WTC11 (cell line): Measurements from ENCODE around the gene UQCRHL. TPM values are rescaled to one million over a fixed set of nuclear protein-coding genes. Genes with fewer than 3 reads are reported as not detected.

ENCODE experiments used
- ATAC-seq: fragments of 200-7000 bp; cut with Tn5 transposase; 2 replicates; pipeline ENCODE4 v1.10.0; 2021; ENCODE audit warnings: mild to moderate bottlenecking, moderate library complexity
- CTCF ChIA-PET: fragments of 300-600 bp; sonication (Branson Sonifier 250); formaldehyde crosslinking; loops from one replicate; lab custom pipeline; 2021; ENCODE audit warnings: antibody characterized with exemption; lab: Charles Lee
- POLR2A ChIA-PET: fragments of 350-600 bp; sonication (Branson Sonifier 250); formaldehyde crosslinking; loops from one replicate; lab custom pipeline; 2021; ENCODE audit warnings: antibody characterized with exemption; lab: Charles Lee
- DNase-seq: peaks from one replicate; pipeline ENCODE4 v3.0.0; 2021; ENCODE audit warnings: low spot score
- H3K27ac Mint-ChIP-seq: 2 replicates; pipeline ENCODE4 v1.8.0; 2021; ENCODE audit warnings: mixed read lengths
- H3K27me3 Mint-ChIP-seq: 2 replicates; pipeline ENCODE4 v1.8.0; 2021; ENCODE audit warnings: low read depth, mild to moderate bottlenecking, moderate library complexity, mixed read lengths
- H3K36me3 Mint-ChIP-seq: 2 replicates; pipeline ENCODE4 v1.8.0; 2021; ENCODE audit warnings: mixed read lengths
- H3K4me1 Mint-ChIP-seq: 2 replicates; pipeline ENCODE4 v1.8.0; 2022; ENCODE audit warnings: mixed read lengths
- H3K4me3 Mint-ChIP-seq: 2 replicates; pipeline ENCODE4 v1.8.0; 2021; ENCODE audit warnings: mild to moderate bottlenecking, moderate library complexity, mixed read lengths
- H3K9me3 Mint-ChIP-seq: 2 replicates; pipeline ENCODE4 v1.8.0; 2021; ENCODE audit warnings: mixed read lengths
- EMX1 ChIP-seq: fragments of 250-450 bp; sonication (Bioruptor Pico); IDR thresholded peaks from 2 replicates; pipeline ENCODE4 v1.8.0; 2021; ENCODE audit warnings: mild to moderate bottlenecking
- ESRRA ChIP-seq: sonication (generic); formaldehyde crosslinking; IDR thresholded peaks from 2 replicates; pipeline ENCODE4 v1.8.1; 2022; ENCODE audit warnings: mild to moderate bottlenecking, missing genetic modification reagents, borderline replicate concordance
- ETV6 ChIP-seq: sonication (generic); formaldehyde crosslinking; IDR thresholded peaks from 2 replicates; pipeline ENCODE4 v1.8.1; 2022; ENCODE audit warnings: mild to moderate bottlenecking, missing genetic modification reagents
- GABPB1 ChIP-seq: sonication (generic); formaldehyde crosslinking; IDR thresholded peaks from 2 replicates; pipeline ENCODE4 v1.8.1; 2023; ENCODE audit warnings: mild to moderate bottlenecking, missing genetic modification reagents
- GTF2I ChIP-seq: fragments of 250-450 bp; sonication (Bioruptor Pico); conservative IDR thresholded peaks from 2 replicates; pipeline ENCODE4 v1.4.0; 2021; ENCODE audit warnings: mild to moderate bottlenecking
- MYBL2 ChIP-seq: sonication (generic); formaldehyde crosslinking; IDR thresholded peaks from 2 replicates; pipeline ENCODE4 v1.8.1; 2023; ENCODE audit warnings: mild to moderate bottlenecking, moderate library complexity, missing genetic modification reagents
- SMAD3 ChIP-seq: sonication (generic); formaldehyde crosslinking; IDR thresholded peaks from 2 replicates; pipeline ENCODE4 v1.8.0; 2022; ENCODE audit warnings: missing genetic modification reagents, mild to moderate bottlenecking, borderline replicate concordance
- TEAD4 ChIP-seq: sonication (generic); formaldehyde crosslinking; IDR thresholded peaks from 2 replicates; pipeline ENCODE4 v1.8.0; 2022; ENCODE audit warnings: mild to moderate bottlenecking, missing genetic modification reagents
- TP53 ChIP-seq: sonication (generic); formaldehyde crosslinking; IDR thresholded peaks from 2 replicates; pipeline ENCODE4 v1.8.1; 2023; ENCODE audit warnings: mild to moderate bottlenecking, missing genetic modification reagents
- ZNF138 ChIP-seq: sonication (generic); formaldehyde crosslinking; conservative IDR thresholded peaks from 2 replicates; pipeline ENCODE4 v1.8.1; 2022; ENCODE audit warnings: mild to moderate bottlenecking, moderate library complexity, missing genetic modification reagents
- ZNF219 ChIP-seq: sonication (generic); formaldehyde crosslinking; IDR thresholded peaks from 2 replicates; pipeline ENCODE4 v1.8.0; 2023; ENCODE audit warnings: missing genetic modification reagents, mild to moderate bottlenecking, borderline replicate concordance
- ZNF263 ChIP-seq: sonication (generic); formaldehyde crosslinking; IDR thresholded peaks from 2 replicates; pipeline ENCODE4 v1.8.1; 2022; ENCODE audit warnings: low read depth, mild to moderate bottlenecking, moderate library complexity, missing genetic modification reagents
- ZNF671 ChIP-seq: fragments of 250-450 bp; sonication (Bioruptor Pico); IDR thresholded peaks from 2 replicates; pipeline ENCODE4 v1.8.0; 2021; ENCODE audit warnings: mild to moderate bottlenecking
- total RNA-seq: library from RNA; stranded (reverse); gene quantifications from 3 replicates; pipeline ENCODE4 v1.2.3, GENCODE V29; 2021
- TF ChIP-seq, protein P1 (sequence below): fragments of 250-450 bp; sonication (Bioruptor Pico); IDR thresholded peaks from 2 replicates; pipeline ENCODE4 v1.9.0; 2021; ENCODE audit warnings: moderate library complexity, mild to moderate bottlenecking, inconsistent platforms, borderline replicate concordance
- TF ChIP-seq, protein P2 (sequence below): fragments of 250-450 bp; sonication (Bioruptor Pico); IDR thresholded peaks from 2 replicates; pipeline ENCODE4 v1.9.0; 2021; ENCODE audit warnings: mild to moderate bottlenecking
- TF ChIP-seq, protein P3 (sequence below): sonication (generic); formaldehyde crosslinking; IDR thresholded peaks from 2 replicates; pipeline ENCODE4 v1.8.1; 2023; ENCODE audit warnings: mild to moderate bottlenecking, missing genetic modification reagents, moderate library complexity
- TF ChIP-seq, protein P4 (sequence below): fragments of 200-600 bp; IDR thresholded peaks from 2 replicates; pipeline ENCODE4 v1.8.0; 2022; ENCODE audit warnings: antibody characterized with exemption
- TF ChIP-seq, protein P5 (sequence below): sonication (generic); formaldehyde crosslinking; IDR thresholded peaks from 2 replicates; pipeline ENCODE4 v1.8.1; 2023; ENCODE audit warnings: mild to moderate bottlenecking, missing genetic modification reagents
- TF ChIP-seq, protein P6 (sequence below): fragments of 250-450 bp; sonication (Bioruptor Pico); IDR thresholded peaks from 2 replicates; pipeline ENCODE4 v2.1.2; 2022; ENCODE audit warnings: mild to moderate bottlenecking, moderate library complexity
- TF ChIP-seq, protein P7 (sequence below): sonication (generic); formaldehyde crosslinking; conservative IDR thresholded peaks from 2 replicates; pipeline ENCODE4 v1.8.1; 2023; ENCODE audit warnings: mild to moderate bottlenecking, low read depth, missing genetic modification reagents, moderate library complexity
- TF ChIP-seq, protein P8 (sequence below): sonication (generic); formaldehyde crosslinking; IDR thresholded peaks from 2 replicates; pipeline ENCODE4 v1.8.0; 2023; ENCODE audit warnings: missing genetic modification reagents, mild to moderate bottlenecking, borderline replicate concordance
- TF ChIP-seq, protein P9 (sequence below): sonication (generic); formaldehyde crosslinking; IDR thresholded peaks from 2 replicates; pipeline ENCODE4 v1.8.1; 2023; ENCODE audit warnings: mild to moderate bottlenecking, missing genetic modification reagents, moderate library complexity

The UQCRHL gene
- total RNA-seq, 1 experiment from 2014 or later, result 3.8 TPM

DNA sequence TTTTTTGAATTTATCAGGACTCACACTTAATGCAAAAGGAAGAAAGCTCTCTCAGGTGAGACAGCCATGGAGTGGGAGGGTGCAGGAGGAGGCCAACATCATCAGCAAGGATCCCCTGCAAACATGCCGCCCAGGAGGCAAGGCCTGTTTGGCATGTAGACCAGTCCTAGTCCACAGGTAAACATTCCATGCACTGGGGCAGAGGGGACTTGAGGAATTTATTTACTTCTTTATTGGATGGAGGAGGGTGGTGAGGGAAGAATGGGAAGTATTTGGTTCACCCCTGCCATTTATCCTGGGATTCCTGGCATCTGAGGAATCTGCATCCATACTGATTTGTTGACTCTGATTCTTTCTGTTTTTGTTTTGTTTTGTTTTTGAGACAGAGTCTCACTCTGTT lies 1.5 kb upstream of the UQCRHL start (continued):
- TF ChIP-seq, protein P1, sequence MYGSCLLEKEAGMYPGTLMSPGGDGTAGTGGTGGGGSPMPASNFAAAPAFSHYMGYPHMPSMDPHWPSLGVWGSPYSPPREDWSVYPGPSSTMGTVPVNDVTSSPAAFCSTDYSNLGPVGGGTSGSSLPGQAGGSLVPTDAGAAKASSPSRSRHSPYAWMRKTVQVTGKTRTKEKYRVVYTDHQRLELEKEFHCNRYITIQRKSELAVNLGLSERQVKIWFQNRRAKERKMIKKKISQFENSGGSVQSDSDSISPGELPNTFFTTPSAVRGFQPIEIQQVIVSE (CRISPR knock-in tag), result no peak
- TF ChIP-seq TP53 (CRISPR knock-in tag) (no peak), SMAD3 (CRISPR knock-in tag) (no peak), GABPB1 (no peak)
- TF ChIP-seq, protein P2, sequence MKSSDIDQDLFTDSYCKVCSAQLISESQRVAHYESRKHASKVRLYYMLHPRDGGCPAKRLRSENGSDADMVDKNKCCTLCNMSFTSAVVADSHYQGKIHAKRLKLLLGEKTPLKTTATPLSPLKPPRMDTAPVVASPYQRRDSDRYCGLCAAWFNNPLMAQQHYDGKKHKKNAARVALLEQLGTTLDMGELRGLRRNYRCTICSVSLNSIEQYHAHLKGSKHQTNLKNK, result no peak
- TF ChIP-seq, protein P3, sequence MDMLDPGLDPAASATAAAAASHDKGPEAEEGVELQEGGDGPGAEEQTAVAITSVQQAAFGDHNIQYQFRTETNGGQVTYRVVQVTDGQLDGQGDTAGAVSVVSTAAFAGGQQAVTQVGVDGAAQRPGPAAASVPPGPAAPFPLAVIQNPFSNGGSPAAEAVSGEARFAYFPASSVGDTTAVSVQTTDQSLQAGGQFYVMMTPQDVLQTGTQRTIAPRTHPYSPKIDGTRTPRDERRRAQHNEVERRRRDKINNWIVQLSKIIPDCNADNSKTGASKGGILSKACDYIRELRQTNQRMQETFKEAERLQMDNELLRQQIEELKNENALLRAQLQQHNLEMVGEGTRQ (CRISPR knock-in tag), result no peak

DNA sequence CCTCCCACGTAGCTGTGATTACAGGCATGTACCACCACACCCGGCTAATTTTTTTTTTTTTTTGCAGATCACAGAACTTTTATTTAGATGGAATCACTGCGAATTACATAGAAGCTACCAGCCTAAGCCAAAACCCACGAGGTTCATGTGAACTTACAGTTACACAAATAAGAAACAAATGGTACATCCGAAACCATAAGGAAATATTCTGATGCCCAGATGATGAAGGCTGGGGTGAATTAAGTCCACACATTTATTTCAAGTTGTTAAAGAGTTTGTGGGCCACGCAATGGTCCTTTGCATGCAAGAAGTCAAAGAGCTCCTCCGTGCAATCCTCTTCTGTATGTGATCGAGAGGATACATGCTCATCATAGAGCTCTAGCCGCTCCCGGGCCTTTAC lies 328 bp downstream of the UQCRHL start:
- Mint-ChIP-seq H3K4me3 (no peak overlapping the region), H3K4me1 (peaks cover 5% of the 10 kb centered on the region), H3K9me3 (no peaks in the 10 kb centered on the region), H3K27me3 (no peaks in the 10 kb centered on the region; the same call in 1 of the 2 replicates), H3K27ac (no peak overlapping the region), H3K36me3 (no peaks in the 10 kb centered on the region)
- CTCF ChIA-PET, result interaction anchor here (0.6 to 1.2 kb wide), 3 partner anchors 8 to 15 kb away, joined by 3 to 4 read pairs (median 3); no protein-coding TSS in a partner anchor
- ATAC-seq (no peak), DNase-seq (no peak)
- POLR2A ChIA-PET, result interaction anchor here (0.5 kb wide), 1 partner anchor 58 kb away, joined by 3 read pairs; no protein-coding TSS in a partner anchor
- TF ChIP-seq, protein P4, sequence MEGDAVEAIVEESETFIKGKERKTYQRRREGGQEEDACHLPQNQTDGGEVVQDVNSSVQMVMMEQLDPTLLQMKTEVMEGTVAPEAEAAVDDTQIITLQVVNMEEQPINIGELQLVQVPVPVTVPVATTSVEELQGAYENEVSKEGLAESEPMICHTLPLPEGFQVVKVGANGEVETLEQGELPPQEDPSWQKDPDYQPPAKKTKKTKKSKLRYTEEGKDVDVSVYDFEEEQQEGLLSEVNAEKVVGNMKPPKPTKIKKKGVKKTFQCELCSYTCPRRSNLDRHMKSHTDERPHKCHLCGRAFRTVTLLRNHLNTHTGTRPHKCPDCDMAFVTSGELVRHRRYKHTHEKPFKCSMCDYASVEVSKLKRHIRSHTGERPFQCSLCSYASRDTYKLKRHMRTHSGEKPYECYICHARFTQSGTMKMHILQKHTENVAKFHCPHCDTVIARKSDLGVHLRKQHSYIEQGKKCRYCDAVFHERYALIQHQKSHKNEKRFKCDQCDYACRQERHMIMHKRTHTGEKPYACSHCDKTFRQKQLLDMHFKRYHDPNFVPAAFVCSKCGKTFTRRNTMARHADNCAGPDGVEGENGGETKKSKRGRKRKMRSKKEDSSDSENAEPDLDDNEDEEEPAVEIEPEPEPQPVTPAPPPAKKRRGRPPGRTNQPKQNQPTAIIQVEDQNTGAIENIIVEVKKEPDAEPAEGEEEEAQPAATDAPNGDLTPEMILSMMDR, result no peak
- TF ChIP-seq TEAD4 (CRISPR knock-in tag) (no peak), EMX1 (no peak), ZNF138 (no peak), MYBL2 (no peak), ETV6 (no peak), ESRRA (no peak), ZNF263 (CRISPR knock-in tag) (no peak), GTF2I (CRISPR knock-in tag) (no peak), ZNF671 (CRISPR knock-in tag) (no peak), ZNF219 (no peak)
- TF ChIP-seq, protein P5, sequence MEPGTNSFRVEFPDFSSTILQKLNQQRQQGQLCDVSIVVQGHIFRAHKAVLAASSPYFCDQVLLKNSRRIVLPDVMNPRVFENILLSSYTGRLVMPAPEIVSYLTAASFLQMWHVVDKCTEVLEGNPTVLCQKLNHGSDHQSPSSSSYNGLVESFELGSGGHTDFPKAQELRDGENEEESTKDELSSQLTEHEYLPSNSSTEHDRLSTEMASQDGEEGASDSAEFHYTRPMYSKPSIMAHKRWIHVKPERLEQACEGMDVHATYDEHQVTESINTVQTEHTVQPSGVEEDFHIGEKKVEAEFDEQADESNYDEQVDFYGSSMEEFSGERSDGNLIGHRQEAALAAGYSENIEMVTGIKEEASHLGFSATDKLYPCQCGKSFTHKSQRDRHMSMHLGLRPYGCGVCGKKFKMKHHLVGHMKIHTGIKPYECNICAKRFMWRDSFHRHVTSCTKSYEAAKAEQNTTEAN (CRISPR knock-in tag), result no peak
- TF ChIP-seq, protein P2, result no peak
- TF ChIP-seq, protein P6, sequence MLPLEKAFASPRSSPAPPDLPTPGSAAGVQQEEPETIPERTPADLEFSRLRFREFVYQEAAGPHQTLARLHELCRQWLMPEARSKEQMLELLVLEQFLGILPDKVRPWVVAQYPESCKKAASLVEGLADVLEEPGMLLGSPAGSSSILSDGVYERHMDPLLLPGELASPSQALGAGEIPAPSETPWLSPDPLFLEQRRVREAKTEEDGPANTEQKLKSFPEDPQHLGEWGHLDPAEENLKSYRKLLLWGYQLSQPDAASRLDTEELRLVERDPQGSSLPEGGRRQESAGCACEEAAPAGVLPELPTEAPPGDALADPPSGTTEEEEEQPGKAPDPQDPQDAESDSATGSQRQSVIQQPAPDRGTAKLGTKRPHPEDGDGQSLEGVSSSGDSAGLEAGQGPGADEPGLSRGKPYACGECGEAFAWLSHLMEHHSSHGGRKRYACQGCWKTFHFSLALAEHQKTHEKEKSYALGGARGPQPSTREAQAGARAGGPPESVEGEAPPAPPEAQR, result no peak
- TF ChIP-seq, protein P7, sequence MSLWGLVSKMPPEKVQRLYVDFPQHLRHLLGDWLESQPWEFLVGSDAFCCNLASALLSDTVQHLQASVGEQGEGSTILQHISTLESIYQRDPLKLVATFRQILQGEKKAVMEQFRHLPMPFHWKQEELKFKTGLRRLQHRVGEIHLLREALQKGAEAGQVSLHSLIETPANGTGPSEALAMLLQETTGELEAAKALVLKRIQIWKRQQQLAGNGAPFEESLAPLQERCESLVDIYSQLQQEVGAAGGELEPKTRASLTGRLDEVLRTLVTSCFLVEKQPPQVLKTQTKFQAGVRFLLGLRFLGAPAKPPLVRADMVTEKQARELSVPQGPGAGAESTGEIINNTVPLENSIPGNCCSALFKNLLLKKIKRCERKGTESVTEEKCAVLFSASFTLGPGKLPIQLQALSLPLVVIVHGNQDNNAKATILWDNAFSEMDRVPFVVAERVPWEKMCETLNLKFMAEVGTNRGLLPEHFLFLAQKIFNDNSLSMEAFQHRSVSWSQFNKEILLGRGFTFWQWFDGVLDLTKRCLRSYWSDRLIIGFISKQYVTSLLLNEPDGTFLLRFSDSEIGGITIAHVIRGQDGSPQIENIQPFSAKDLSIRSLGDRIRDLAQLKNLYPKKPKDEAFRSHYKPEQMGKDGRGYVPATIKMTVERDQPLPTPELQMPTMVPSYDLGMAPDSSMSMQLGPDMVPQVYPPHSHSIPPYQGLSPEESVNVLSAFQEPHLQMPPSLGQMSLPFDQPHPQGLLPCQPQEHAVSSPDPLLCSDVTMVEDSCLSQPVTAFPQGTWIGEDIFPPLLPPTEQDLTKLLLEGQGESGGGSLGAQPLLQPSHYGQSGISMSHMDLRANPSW (CRISPR knock-in tag), result no peak
- TF ChIP-seq, protein P8, sequence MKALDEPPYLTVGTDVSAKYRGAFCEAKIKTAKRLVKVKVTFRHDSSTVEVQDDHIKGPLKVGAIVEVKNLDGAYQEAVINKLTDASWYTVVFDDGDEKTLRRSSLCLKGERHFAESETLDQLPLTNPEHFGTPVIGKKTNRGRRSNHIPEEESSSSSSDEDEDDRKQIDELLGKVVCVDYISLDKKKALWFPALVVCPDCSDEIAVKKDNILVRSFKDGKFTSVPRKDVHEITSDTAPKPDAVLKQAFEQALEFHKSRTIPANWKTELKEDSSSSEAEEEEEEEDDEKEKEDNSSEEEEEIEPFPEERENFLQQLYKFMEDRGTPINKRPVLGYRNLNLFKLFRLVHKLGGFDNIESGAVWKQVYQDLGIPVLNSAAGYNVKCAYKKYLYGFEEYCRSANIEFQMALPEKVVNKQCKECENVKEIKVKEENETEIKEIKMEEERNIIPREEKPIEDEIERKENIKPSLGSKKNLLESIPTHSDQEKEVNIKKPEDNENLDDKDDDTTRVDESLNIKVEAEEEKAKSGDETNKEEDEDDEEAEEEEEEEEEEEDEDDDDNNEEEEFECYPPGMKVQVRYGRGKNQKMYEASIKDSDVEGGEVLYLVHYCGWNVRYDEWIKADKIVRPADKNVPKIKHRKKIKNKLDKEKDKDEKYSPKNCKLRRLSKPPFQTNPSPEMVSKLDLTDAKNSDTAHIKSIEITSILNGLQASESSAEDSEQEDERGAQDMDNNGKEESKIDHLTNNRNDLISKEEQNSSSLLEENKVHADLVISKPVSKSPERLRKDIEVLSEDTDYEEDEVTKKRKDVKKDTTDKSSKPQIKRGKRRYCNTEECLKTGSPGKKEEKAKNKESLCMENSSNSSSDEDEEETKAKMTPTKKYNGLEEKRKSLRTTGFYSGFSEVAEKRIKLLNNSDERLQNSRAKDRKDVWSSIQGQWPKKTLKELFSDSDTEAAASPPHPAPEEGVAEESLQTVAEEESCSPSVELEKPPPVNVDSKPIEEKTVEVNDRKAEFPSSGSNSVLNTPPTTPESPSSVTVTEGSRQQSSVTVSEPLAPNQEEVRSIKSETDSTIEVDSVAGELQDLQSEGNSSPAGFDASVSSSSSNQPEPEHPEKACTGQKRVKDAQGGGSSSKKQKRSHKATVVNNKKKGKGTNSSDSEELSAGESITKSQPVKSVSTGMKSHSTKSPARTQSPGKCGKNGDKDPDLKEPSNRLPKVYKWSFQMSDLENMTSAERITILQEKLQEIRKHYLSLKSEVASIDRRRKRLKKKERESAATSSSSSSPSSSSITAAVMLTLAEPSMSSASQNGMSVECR (CRISPR knock-in tag), result no peak
- TF ChIP-seq, protein P9, sequence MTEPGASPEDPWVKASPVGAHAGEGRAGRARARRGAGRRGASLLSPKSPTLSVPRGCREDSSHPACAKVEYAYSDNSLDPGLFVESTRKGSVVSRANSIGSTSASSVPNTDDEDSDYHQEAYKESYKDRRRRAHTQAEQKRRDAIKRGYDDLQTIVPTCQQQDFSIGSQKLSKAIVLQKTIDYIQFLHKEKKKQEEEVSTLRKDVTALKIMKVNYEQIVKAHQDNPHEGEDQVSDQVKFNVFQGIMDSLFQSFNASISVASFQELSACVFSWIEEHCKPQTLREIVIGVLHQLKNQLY (CRISPR knock-in tag), result no peak
